H1 (cell line): ENCODE results near the gene VPS50. TPM values are rescaled to one million over a fixed set of nuclear protein-coding genes. Genes with fewer than 3 reads are reported as not detected.

ENCODE experiments used
- CTCF ChIA-PET: fragments of 300-600 bp; sonication (Branson Sonifier 250); formaldehyde crosslinking; loops from one replicate; lab custom pipeline; 2021; ENCODE audit not compliant: partially characterized antibody; lab: Charles Lee
- POLR2A ChIA-PET: fragments of 300-600 bp; sonication (Branson Sonifier 250); formaldehyde crosslinking; loops from one replicate; lab custom pipeline; 2021; ENCODE audit warnings: inconsistent platforms; ENCODE audit not compliant: partially characterized antibody; lab: Charles Lee
- DNase-seq, 2 experiments: peaks; one replicate each; pipeline versions ENCODE4 v3.0.0 to v3.0.0-alpha.2; 2010 to 2022; ENCODE audit warnings: low spot score in 2 of 2, low read depth in 1 of 2, mixed read lengths in 1 of 2
- FAIRE-seq: peaks from 2 replicates; lab custom pipeline; 2011; peaks lifted over from hg19 to GRCh38; lab: Jason Lieb, UNC
- H2AFZ ChIP-seq: 2 replicates; pipeline ENCODE4 v1.8.1; 2012; ENCODE audit warnings: low read length, inconsistent platforms
- H2AK5ac ChIP-seq: 2 replicates; pipeline ENCODE4 v1.6.1; 2013; ENCODE audit warnings: low read depth, low read length
- H2BK120ac ChIP-seq: replicated peaks from 2 replicates; pipeline ENCODE3; 2013; ENCODE audit warnings: low read depth, low read length, inconsistent platforms
- H2BK12ac ChIP-seq: 2 replicates; pipeline ENCODE4 v1.6.1; 2013; ENCODE audit warnings: low read depth, low read length
- H2BK15ac ChIP-seq: 2 replicates; pipeline ENCODE4 v1.6.1; 2013; ENCODE audit warnings: low read length
- H2BK20ac ChIP-seq: 2 replicates; pipeline ENCODE4 v1.6.1; 2013; ENCODE audit warnings: low read length
- H2BK5ac ChIP-seq: 2 replicates; pipeline ENCODE4 v1.6.1; 2013; ENCODE audit warnings: low read depth, low read length
- H3K14ac ChIP-seq: 2 replicates; pipeline ENCODE4 v1.6.1; 2013; ENCODE audit warnings: inconsistent platforms; ENCODE audit not compliant: insufficient read length
- H3K18ac ChIP-seq: 2 replicates; pipeline ENCODE4 v1.6.1; 2013; ENCODE audit warnings: low read length; ENCODE audit errors: extremely low read depth
- H3K23ac ChIP-seq: 2 replicates; pipeline ENCODE4 v1.6.1; 2013; ENCODE audit warnings: inconsistent platforms; ENCODE audit not compliant: insufficient read length
- H3K23me2 ChIP-seq: 2 replicates; pipeline ENCODE4 v1.6.1; 2013; ENCODE audit warnings: low read depth, low read length
- H3K27ac ChIP-seq: 2 replicates; pipeline ENCODE4 v1.6.1; 2011; ENCODE audit warnings: low read depth, low read length, inconsistent platforms
- H3K27me3 ChIP-seq, 4 experiments: replicated peaks in 1 of 4; 1 replicate in 1 of 4; 2 replicates in 3 of 4; pipeline versions ENCODE4 v1.6.1 to v1.8.1; 2011 to 2013; ENCODE audit warnings: low read length in 3 of 4, mild to moderate bottlenecking in 3 of 4, inconsistent platforms in 2 of 4, mixed read lengths in 2 of 4, moderate library complexity in 1 of 4; ENCODE audit not compliant: control insufficient read depth in 3 of 4, insufficient read depth in 3 of 4; ENCODE audit errors: extremely low read depth in 1 of 4
- H3K36me3 ChIP-seq, 4 experiments: 2 replicates each; pipeline versions ENCODE4 v1.6.1 to v1.8.1; 2011 to 2013; ENCODE audit warnings: mild to moderate bottlenecking in 4 of 4, low read length in 3 of 4, moderate library complexity in 2 of 4, control low read depth in 1 of 4, inconsistent platforms in 1 of 4; ENCODE audit not compliant: insufficient read depth in 4 of 4, control insufficient read depth in 2 of 4
- H3K4ac ChIP-seq: replicated peaks from 2 replicates; pipeline ENCODE3; 2013; ENCODE audit warnings: low read length, low read depth, mixed read lengths, inconsistent platforms; ENCODE audit not compliant: insufficient read length
- H3K4me1 ChIP-seq, 4 experiments: replicated peaks in 1 of 4; 1 replicate in 1 of 4; 2 replicates in 3 of 4; pipeline versions ENCODE4 v1.6.1 to v1.8.1; 2011 to 2013; ENCODE audit warnings: low read length in 3 of 4, inconsistent platforms in 2 of 4, mixed read lengths in 1 of 4; ENCODE audit not compliant: insufficient read depth in 4 of 4, control insufficient read depth in 3 of 4
- H3K4me2 ChIP-seq, 2 experiments: 2 replicates each; pipeline versions ENCODE4 v1.6.1 to v1.8.1; 2011 to 2013; ENCODE audit warnings: low read depth in 2 of 2, low read length in 2 of 2, control low read depth in 1 of 2, inconsistent platforms in 1 of 2, mild to moderate bottlenecking in 1 of 2; ENCODE audit not compliant: insufficient read depth in 1 of 2
- H3K4me3 ChIP-seq, 4 experiments: fragments of 200-600, 300-600 bp in 1 of 4; sonication (generic), shearing (Covaris generic), sonication (Bioruptor Twin) in 1 of 4; 2 replicates each; pipeline versions ENCODE4 v1.5.1 to v1.8.1; 2011 to 2016; ENCODE audit warnings: low read length in 4 of 4, low read depth in 3 of 4, control low read depth in 2 of 4, inconsistent platforms in 2 of 4, mild to moderate bottlenecking in 2 of 4, mixed read lengths in 1 of 4, moderate library complexity in 1 of 4; ENCODE audit not compliant: insufficient read depth in 2 of 4; ENCODE audit errors: extremely low read depth in 1 of 4
- H3K56ac ChIP-seq: replicated peaks from 2 replicates; pipeline ENCODE3; 2013; ENCODE audit warnings: low read depth, mild to moderate bottlenecking, mixed read lengths, low read length, inconsistent platforms; ENCODE audit not compliant: insufficient read length
- H3K79me1 ChIP-seq: 2 replicates; pipeline ENCODE4 v1.6.1; 2013; ENCODE audit warnings: low read depth, low read length, control low read depth
- H3K79me2 ChIP-seq, 2 experiments: 2 replicates each; pipeline versions ENCODE4 v1.6.1 to v1.8.1; 2012 to 2013; ENCODE audit warnings: low read length in 2 of 2, mild to moderate bottlenecking in 2 of 2, inconsistent platforms in 1 of 2; ENCODE audit not compliant: insufficient read depth in 2 of 2, control insufficient read depth in 1 of 2
- H3K9ac ChIP-seq, 4 experiments: replicated peaks in 1 of 4; 1 replicate in 1 of 4; 2 replicates in 3 of 4; pipeline versions ENCODE4 v1.6.1 to v1.8.1; 2011 to 2013; ENCODE audit warnings: low read depth in 3 of 4, low read length in 3 of 4, control low read depth in 2 of 4, mild to moderate bottlenecking in 2 of 4, moderate library complexity in 2 of 4, inconsistent platforms in 1 of 4; ENCODE audit errors: extremely low read depth in 1 of 4
- H3K9me3 ChIP-seq, 2 experiments: 2 replicates each; pipeline versions ENCODE4 v1.6.1 to v1.8.1; 2012 to 2013; ENCODE audit warnings: mild to moderate bottlenecking in 2 of 2, moderate library complexity in 2 of 2, control low read depth in 1 of 2, inconsistent platforms in 1 of 2, low read depth in 1 of 2, low read length in 1 of 2, mixed read lengths in 1 of 2; ENCODE audit not compliant: insufficient read depth in 2 of 2
- H4K20me1 ChIP-seq, 2 experiments: replicated peaks in 1 of 2; 2 replicates each; pipeline versions ENCODE3 to v1.8.1; 2011 to 2013; ENCODE audit warnings: inconsistent platforms in 2 of 2, low read length in 2 of 2, mild to moderate bottlenecking in 1 of 2; ENCODE audit not compliant: insufficient read depth in 2 of 2, control insufficient read depth in 1 of 2
- H4K5ac ChIP-seq: 2 replicates; pipeline ENCODE4 v1.6.1; 2013; ENCODE audit warnings: low read length, low read depth, mixed read lengths, inconsistent platforms; ENCODE audit not compliant: insufficient read length
- H4K8ac ChIP-seq: 2 replicates; pipeline ENCODE4 v1.8.0; 2013; ENCODE audit warnings: mild to moderate bottlenecking, moderate library complexity, low read length, inconsistent platforms; ENCODE audit not compliant: insufficient read depth; ENCODE audit errors: extremely low read depth
- H4K91ac ChIP-seq: replicated peaks from 2 replicates; pipeline ENCODE3; 2013; ENCODE audit warnings: low read length, mixed read lengths, inconsistent platforms; ENCODE audit not compliant: insufficient read length
- CHD1 ChIP-seq: IDR thresholded peaks from 2 replicates; pipeline ENCODE4 v1.6.1; 2012; ENCODE audit warnings: low read depth, low read length, improper control_type of control experiment
- E2F6 ChIP-seq: IDR thresholded peaks from 2 replicates; pipeline ENCODE4 v1.6.1; 2012; ENCODE audit warnings: inconsistent platforms
- EP300 ChIP-seq, 2 experiments: IDR thresholded peaks; 1 replicate in 1 of 2; 2 replicates in 1 of 2; pipeline ENCODE4 v1.6.1; 2011 to 2012; ENCODE audit warnings: low read depth in 2 of 2, low read length in 2 of 2, mild to moderate bottlenecking in 2 of 2, borderline replicate concordance in 1 of 2, inconsistent platforms in 1 of 2, moderate library complexity in 1 of 2
- GTF2F1 ChIP-seq: IDR thresholded peaks from 2 replicates; pipeline ENCODE4 v1.6.1; 2012; ENCODE audit warnings: low read depth, low read length, improper control_type of control experiment, borderline replicate concordance
- JUND ChIP-seq: IDR thresholded peaks from 2 replicates; pipeline ENCODE4 v1.6.1; 2011; ENCODE audit warnings: mild to moderate bottlenecking, improper control_type of control experiment, low read length
- TAF1 ChIP-seq: IDR thresholded peaks from 2 replicates; pipeline ENCODE4 v1.6.1; 2011; ENCODE audit warnings: mild to moderate bottlenecking, low read depth, low read length
- ZNF274 ChIP-seq: IDR thresholded peaks from 2 replicates; pipeline ENCODE4 v1.7.0; 2012; ENCODE audit warnings: low read length, borderline replicate concordance; ENCODE audit errors: extremely low read depth
- WGBS, 2 experiments: shearing (Covaris generic) in 1 of 2; methylation state at CpG; one replicate each; pipeline versions ENCODE4 v1.1.6 to v1.1.7; 2013 to 2015; ENCODE audit warnings: low lambda C conversion rate in 2 of 2, mixed read lengths in 2 of 2, inconsistent platforms in 1 of 2, low coverage in 1 of 2, missing lambda C conversion rate in 1 of 2; ENCODE audit not compliant: insufficient replicate concordance in 2 of 2, insufficient coverage in 1 of 2, insufficient read length in 1 of 2; ENCODE audit errors: extremely low coverage in 1 of 2, missing lambda C conversion rate in 1 of 2; 5-methylcytosine and 5-hydroxymethylcytosine counted together
- polyA plus RNA-seq, 7 experiments: library from polyadenylated mRNA; depleted of rRNA in 3 of 7; stranded (reverse) in 5 of 7; unstranded in 2 of 7; fragments of >200 nt in 5 of 7; fragments of 200-250 nt in 2 of 7; gene quantifications; 1 replicate in 5 of 7; 2 replicates in 1 of 7; 4 replicates in 1 of 7; pipeline versions ENCODE4 v1.2.1 to v1.2.3, GENCODE V29; 2011 to 2013; ENCODE audit warnings: missing spikeins in 2 of 7, mixed read lengths in 2 of 7
- total RNA-seq: library from RNA; stranded (reverse); fragmentation: NEBNext Ultra II Directional; extraction: Animal tissue kit (Norgen Biotek cat#: 25700); gene quantifications from 2 replicates; pipeline ENCODE4 v1.2.1, GENCODE V29; 2021

VPS50 gene
- total and polyA plus RNA-seq, 2 of the 8 experiments (the other 6 are each of a cell fraction or from before 2014, with no cell fraction given) = 3.7 to 9.3 TPM

- ChIA-PET POLR2A (no interaction called here), CTCF (interaction anchor here (0.7 to 3.5 kb wide), 3 partner anchors 10 to 313 kb away, joined by 3 to 15 read pairs (median 3); no protein-coding TSS in a partner anchor)
- Histone ChIP-seq H3K27me3 (no peaks in the 10 kb centered on the region), H4K91ac (no peak overlapping the region), H2AFZ (no peak overlapping the region), H3K79me1 (no peaks in the 10 kb centered on the region), H3K23ac (no peak overlapping the region), H4K20me1 (no peaks in the 10 kb centered on the region), H3K56ac (no peak overlapping the region), H3K27ac (no peak overlapping the region), H3K36me3 (no peaks in the 10 kb centered on the region), H3K4me2 (no peak overlapping the region), H2BK120ac (no peak overlapping the region), H2BK20ac (no peak overlapping the region), H4K8ac (no peak overlapping the region), H3K4ac (no peak overlapping the region), H3K4me3 (no peak overlapping the region), H3K9ac (no peak overlapping the region), H4K5ac (no peak overlapping the region), H3K9me3 (no peaks in the 10 kb centered on the region), H2BK12ac (no peak overlapping the region), H3K79me2 (peaks cover 0 to 10% of the 10 kb centered on the region in 2 experiments; a peak in 2 of 4 replicates), H3K18ac (no peak overlapping the region), H2BK5ac (no peak overlapping the region), H2BK15ac (no peak overlapping the region), H3K14ac (no peak overlapping the region), H3K23me2 (no peaks in the 10 kb centered on the region), H3K4me1 (peaks cover 0 to under 1% (median 0%) of the 10 kb centered on the region in 4 experiments; a peak in 1 of 7 replicates), H2AK5ac (no peak overlapping the region)
- 91% methylated on average over 2 of the region's 2 CpGs; no CpG with 5 or more reads in 1 of the 2 experiments for WGBS, 2 experiments
- no peak for DNase-seq
- FAIRE-seq = no peak
- TF ChIP-seq ZNF274 (no peak), CHD1 (no peak), JUND (no peak), TAF1 (no peak), EP300 (IDR thresholded peaks at IDR 0.05; ENCODE audit: borderline replicate concordance in 1 of 2, low read depth in 2 of 2, low read length in 2 of 2) (no peak), E2F6 (no peak), GTF2F1 (no peak)
- TF ChIP-seq, all 59 proteins: peak for 0
Observed at GRCh38 chr7:93238748-93239147, 6.6 kb downstream of the VPS50 start.
